GM21576 (cell line): ENCODE results near the gene IRF9.

Experiments
- ATAC-seq: cut with Tn5 transposase; IDR thresholded peaks from one replicate; pipeline ENCODE4 v1.9.1; 2021; ENCODE audit warnings: mild to moderate bottlenecking, moderate library complexity; ENCODE audit not compliant: unreplicated experiment

Gene IRF9

GRCh38 chr14:24176599-24176998 is 15.5 kb downstream of the IRF9 start:
- no peak for ATAC-seq

GRCh38 chr14:24177041-24177825 is 16.2 kb downstream of the IRF9 start:
- ATAC-seq = no peak

GRCh38 chr14:24177891-24178290 is 16.8 kb downstream of the IRF9 start:
- no peak for ATAC-seq

- ATAC-seq = no peak
Measured at GRCh38 chr14:24178399-24179178, 17.5 kb downstream of the IRF9 start.

- no peak for ATAC-seq
Measured at GRCh38 chr14:24179294-24179960, 18.4 kb downstream of the IRF9 start.

- no peak for ATAC-seq
Measured at GRCh38 chr14:24179961-24180796, 19.1 kb downstream of the IRF9 start.

- ATAC-seq = no peak
Measured at GRCh38 chr14:24181371-24182077, 20.5 kb downstream of the IRF9 start.

GRCh38 chr14:24182110-24182882 is 21.2 kb downstream of the IRF9 start:
- no peak for ATAC-seq

- no peak for ATAC-seq
Measured at GRCh38 chr14:24183014-24183481, 22.0 kb downstream of the IRF9 start.

- ATAC-seq = no peak
Measured at GRCh38 chr14:24184104-24184970, 23.3 kb downstream of the IRF9 start.

- no peak for ATAC-seq
Measured at GRCh38 chr14:24185026-24185425, 24.0 kb downstream of the IRF9 start.

- ATAC-seq = no peak
Measured at GRCh38 chr14:24185741-24186140, 24.7 kb downstream of the IRF9 start.

GRCh38 chr14:24186831-24187538 is 25.9 kb downstream of the IRF9 start:
- no peak for ATAC-seq

GRCh38 chr14:24187539-24187915 is 26.5 kb downstream of the IRF9 start:
- no peak for ATAC-seq

- peak; percentile 87 for ATAC-seq
Measured at GRCh38 chr14:24188251-24189058, 27.4 kb downstream of the IRF9 start, which contains the start of gene IPO4. IPO4 (minus strand) TSS chr14:24188816; CDS start chr14:24188787, 29 bp downstream.

GRCh38 chr14:24189059-24189375 is 28.0 kb downstream of the IRF9 start:
- no peak for ATAC-seq

- no peak for ATAC-seq
Measured at GRCh38 chr14:24189460-24189859, 28.4 kb downstream of the IRF9 start.
